ENCODE results near the gene GOLGA6C. TPM values are rescaled to one million over a fixed set of nuclear protein-coding genes. Genes with fewer than 3 reads are reported as not detected.
"Not testable (repeated sequence)": the region's sequence is repeated elsewhere in the genome, so short reads cannot be mapped to it uniquely, and the experiment has no call there.

Gene GOLGA6C
- not detected for total RNA-seq

GRCh38 chr15:75258034-75258433 lies at the start of gene GOLGA6C:
TSS of gene GOLGA6C (plus strand) at chr15:75258334. CDS start at chr15:75258599, 265 bp downstream.
- H3K36me3 ChIP-seq; H3K27me3 ChIP-seq; in situ Hi-C loops (cut with MboI; ENCODE audit: low pct_ligation_motif_present in 1 of 4, low pct_unique_long_range_greater_than_20kb in 1 of 4, low sequenced_read_pairs in 3 of 4); H3K4me3 ChIP-seq; DNase-seq; H3K4me1 ChIP-seq; H3K9me3 ChIP-seq; H3K27ac ChIP-seq; intact Hi-C loops (cut with DNase I; ENCODE audit: low total_unique reads): not testable (repeated sequence)
- WGBS, 2 donors (ENCODE audit: low coverage in 1 of 2) = no CpG with 5 or more reads among the region's 2 CpGs

- H3K4me3 ChIP-seq = no peak overlapping the region
- in situ Hi-C loops (cut with MboI; ENCODE audit: low pct_ligation_motif_present in 1 of 4, low pct_unique_long_range_greater_than_20kb in 1 of 4, low sequenced_read_pairs in 3 of 4) = loop anchor here in 3 of 4 donors (5.0 to 10.0 kb wide), 3 partner anchors 174 to 184 kb away; partner anchors contain the start of gene PPCDC (in 1 of the 3)
These were observed 49.4 kb upstream of the GOLGA6C start for GRCh38 chr15:75208501-75209288.

GRCh38 chr15:75209289-75209676 lies 48.9 kb upstream of the GOLGA6C start:
- Histone ChIP-seq H3K27ac (no peak overlapping the region), H3K4me1 (peaks cover 3 to 11% (median 6%) of the 10 kb centered on the region in 4 donors), H3K36me3 (peaks cover 0 to 39% (median 15%) of the 10 kb centered on the region in 4 donors), H3K27me3 (no peaks in the 10 kb centered on the region), H3K9me3 (no peaks in the 10 kb centered on the region), H3K4me3 (no peak overlapping the region)
- intact Hi-C loops (cut with DNase I; ENCODE audit: low total_unique reads) (no loop called here), in situ Hi-C loops (cut with MboI; ENCODE audit: low pct_ligation_motif_present in 1 of 4, low pct_unique_long_range_greater_than_20kb in 1 of 4, low sequenced_read_pairs in 3 of 4) (loop anchor here in 3 of 4 donors (5.0 to 10.0 kb wide), 3 partner anchors 174 to 184 kb away; partner anchors contain the start of gene PPCDC (in 1 of the 3))
- 76% methylated on average over 6 to 8 of the region's 8 CpGs for WGBS, 2 donors (ENCODE audit: low coverage in 1 of 2)
- TF ChIP-seq POLR2AphosphoS5 (IDR thresholded peaks at IDR 0.05) (no peak), POLR2A (IDR thresholded peaks at IDR 0.05) (no peak), EP300 (IDR thresholded peaks at IDR 0.05; ENCODE audit: low read depth) (no peak)
- TF ChIP-seq, protein P1, sequence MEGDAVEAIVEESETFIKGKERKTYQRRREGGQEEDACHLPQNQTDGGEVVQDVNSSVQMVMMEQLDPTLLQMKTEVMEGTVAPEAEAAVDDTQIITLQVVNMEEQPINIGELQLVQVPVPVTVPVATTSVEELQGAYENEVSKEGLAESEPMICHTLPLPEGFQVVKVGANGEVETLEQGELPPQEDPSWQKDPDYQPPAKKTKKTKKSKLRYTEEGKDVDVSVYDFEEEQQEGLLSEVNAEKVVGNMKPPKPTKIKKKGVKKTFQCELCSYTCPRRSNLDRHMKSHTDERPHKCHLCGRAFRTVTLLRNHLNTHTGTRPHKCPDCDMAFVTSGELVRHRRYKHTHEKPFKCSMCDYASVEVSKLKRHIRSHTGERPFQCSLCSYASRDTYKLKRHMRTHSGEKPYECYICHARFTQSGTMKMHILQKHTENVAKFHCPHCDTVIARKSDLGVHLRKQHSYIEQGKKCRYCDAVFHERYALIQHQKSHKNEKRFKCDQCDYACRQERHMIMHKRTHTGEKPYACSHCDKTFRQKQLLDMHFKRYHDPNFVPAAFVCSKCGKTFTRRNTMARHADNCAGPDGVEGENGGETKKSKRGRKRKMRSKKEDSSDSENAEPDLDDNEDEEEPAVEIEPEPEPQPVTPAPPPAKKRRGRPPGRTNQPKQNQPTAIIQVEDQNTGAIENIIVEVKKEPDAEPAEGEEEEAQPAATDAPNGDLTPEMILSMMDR (IDR thresholded peaks at IDR 0.05) = no peak
- DNase-seq = no peak

More at GRCh38 chr15:75208501-75209288, 49.4 kb upstream of the GOLGA6C start:
- Histone ChIP-seq H3K27ac (no peak overlapping the region), H3K9me3 (no peaks in the 10 kb centered on the region), H3K27me3 (no peaks in the 10 kb centered on the region), H3K4me1 (peaks cover 8 to 17% (median 12%) of the 10 kb centered on the region in 4 donors), H3K36me3 (peaks cover 0 to 39% (median 15%) of the 10 kb centered on the region in 4 donors)
- intact Hi-C loops (cut with DNase I; ENCODE audit: low total_unique reads) = no loop called here
- TF ChIP-seq POLR2AphosphoS5 (IDR thresholded peaks at IDR 0.05) (no peak), EP300 (IDR thresholded peaks at IDR 0.05; ENCODE audit: low read depth) (no peak), POLR2A (IDR thresholded peaks at IDR 0.05) (no peak)
- TF ChIP-seq, protein P1 (IDR thresholded peaks at IDR 0.05) = no peak
- WGBS, 2 donors (ENCODE audit: low coverage in 1 of 2) = 85% methylated on average over 31 of the region's 32 CpGs; no CpG with 5 or more reads in 1 of the 2 donors
- DNase-seq = no peak

- Histone ChIP-seq H3K27me3 (no peaks in the 10 kb centered on the region), H3K27ac (no peak overlapping the region), H3K4me3 (no peak overlapping the region), H3K36me3 (peaks cover 0 to 39% (median 15%) of the 10 kb centered on the region in 4 donors), H3K4me1 (no peaks in the 10 kb centered on the region), H3K9me3 (no peaks in the 10 kb centered on the region)
- no peak for DNase-seq
- WGBS, 2 donors (ENCODE audit: low coverage in 1 of 2) = 100% methylated on average over 6 of the region's 7 CpGs; no CpG with 5 or more reads in 1 of the 2 donors
- in situ Hi-C loops (cut with MboI; ENCODE audit: low pct_ligation_motif_present in 1 of 4, low pct_unique_long_range_greater_than_20kb in 1 of 4, low sequenced_read_pairs in 3 of 4) = no loop called here
- TF ChIP-seq POLR2AphosphoS5 (IDR thresholded peaks at IDR 0.05) (no peak), EP300 (IDR thresholded peaks at IDR 0.05; ENCODE audit: low read depth) (no peak), POLR2A (IDR thresholded peaks at IDR 0.05) (no peak)
- TF ChIP-seq, protein P1 (IDR thresholded peaks at IDR 0.05) = no peak
- intact Hi-C loops (cut with DNase I; ENCODE audit: low total_unique reads) = no loop called here
These were observed 47.3 kb upstream of the GOLGA6C start for GRCh38 chr15:75210811-75211230.
